ENCODE measurements around the gene PISD.
"Not testable (repeated sequence)": the region's sequence is repeated elsewhere in the genome, so short reads cannot be mapped to it uniquely, and the experiment has no call there.

DNA sequence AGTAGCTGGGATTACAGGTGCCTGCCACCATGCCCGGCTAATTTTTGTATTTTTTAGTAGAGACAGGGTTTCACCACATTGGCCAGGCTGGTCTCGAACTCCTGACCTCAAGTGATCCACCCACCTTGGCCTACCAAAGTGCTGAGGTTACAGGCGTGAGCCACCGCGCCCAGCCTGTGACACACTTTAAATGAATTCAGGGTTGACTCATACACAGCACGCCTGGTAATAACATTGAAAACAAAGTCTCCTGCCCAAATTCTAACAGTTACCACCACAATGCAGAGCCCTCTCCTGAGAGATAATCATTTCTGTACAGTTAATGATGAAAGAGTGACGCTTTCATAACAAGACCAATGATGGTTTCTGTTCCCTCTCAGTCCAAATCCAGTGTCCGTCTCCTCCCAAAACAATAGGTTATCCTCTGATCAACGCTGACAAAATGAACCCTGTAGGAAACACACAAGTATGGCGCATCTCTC is 1.1 kb downstream of the PISD start:
- not testable (repeated sequence) for TF ChIP-seq POLR2AphosphoS5, POLR2A (IDR thresholded peaks at IDR 0.05)
